A673 (cell line): ENCODE measurements around the gene SSBP2. TPM values are rescaled to one million over a fixed set of nuclear protein-coding genes. Genes with fewer than 3 reads are reported as not detected.

ENCODE experiments used
- BruUV-seq: library from RNA; stranded (reverse); fragments of 400-500 nt; replicated peaks from 2 replicates; lab custom pipeline; 2021; lab: Mats Ljungman, UMichigan
- CTCF ChIA-PET: fragments of 300-600 bp; sonication (Branson Sonifier 250); formaldehyde crosslinking; loops from one replicate; lab custom pipeline; 2022; ENCODE audit warnings: antibody characterized with exemption; lab: Charles Lee
- POLR2A ChIA-PET: fragments of 300-600 bp; sonication (Branson Sonifier 250); formaldehyde crosslinking; loops from one replicate; lab custom pipeline; 2022; ENCODE audit warnings: antibody characterized with exemption; ENCODE audit not compliant: low non-redundant PET; lab: Charles Lee
- DNase-seq: peaks from one replicate; pipeline ENCODE4 v3.0.0-alpha.2; 2015; ENCODE audit warnings: low spot score
- H3K27ac ChIP-seq: fragments of 200-600 bp; sonication (generic); 2 replicates; pipeline ENCODE4 v1.5.1; 2016; ENCODE audit warnings: mixed run types, low read depth, mild to moderate bottlenecking, mixed read lengths, antibody characterized with exemption, low read length; ENCODE audit not compliant: poor library complexity, severe bottlenecking
- H3K27me3 ChIP-seq: fragments of 200-600 bp; sonication (generic); replicated peaks from 2 replicates; pipeline ENCODE4 v1.6.1; 2017; ENCODE audit warnings: mixed run types, low read depth, mild to moderate bottlenecking, mixed read lengths, antibody characterized with exemption, low read length; ENCODE audit not compliant: insufficient read depth, poor library complexity
- H3K36me3 ChIP-seq: fragments of 200-600 bp; sonication (generic); 2 replicates; pipeline ENCODE4 v1.6.1; 2016; ENCODE audit warnings: mixed run types, mild to moderate bottlenecking, mixed read lengths, antibody characterized with exemption, low read length; ENCODE audit not compliant: insufficient read depth, poor library complexity, severe bottlenecking
- H3K4me1 ChIP-seq: fragments of 200-600 bp; sonication (generic); 2 replicates; pipeline ENCODE4 v1.6.1; 2017; ENCODE audit warnings: mixed run types, mild to moderate bottlenecking, mixed read lengths, antibody characterized with exemption, low read length; ENCODE audit not compliant: insufficient read depth, poor library complexity, severe bottlenecking
- H3K4me3 ChIP-seq: fragments of 200-600 bp; sonication (generic); 2 replicates; pipeline ENCODE4 v1.5.1; 2016; ENCODE audit warnings: low read depth, mixed run types, mild to moderate bottlenecking, mixed read lengths, low read length; ENCODE audit not compliant: poor library complexity, severe bottlenecking
- H3K9me3 ChIP-seq: fragments of 200-600 bp; sonication (generic); 2 replicates; pipeline ENCODE4 v1.6.1; 2016; ENCODE audit warnings: mixed run types, low read depth, mild to moderate bottlenecking, mixed read lengths, antibody characterized with exemption, low read length; ENCODE audit not compliant: poor library complexity, severe bottlenecking
- EZH2 ChIP-seq: fragments of 200-600 bp; sonication (generic); IDR thresholded peaks from 2 replicates; pipeline ENCODE4 v1.6.1; 2017; ENCODE audit warnings: borderline replicate concordance, low read depth, mild to moderate bottlenecking, mixed read lengths, antibody characterized with exemption, low read length; ENCODE audit not compliant: poor library complexity, severe bottlenecking
- intact Hi-C: fragments of 100-400 bp; cut with micrococcal nuclease; formaldehyde crosslinking; loops from one replicate; pipeline ENCODE4 v1.10.0; 2022; ENCODE audit not compliant: unreplicated experiment
- total RNA-seq: library from RNA; stranded (reverse); gene quantifications from 2 replicates; pipeline ENCODE4 v1.2.3, GENCODE V29; 2021
- TF ChIP-seq, protein P1 (sequence below): fragments of 300-800, 200-600 bp; sonication (generic); conservative IDR thresholded peaks from 2 replicates; pipeline ENCODE4 v1.5.1; 2017; ENCODE audit warnings: low read depth, mild to moderate bottlenecking, antibody characterized with exemption, low read length, moderate library complexity, mixed read lengths

SSBP2 gene
- total RNA-seq, 1 experiment from 2014 or later, result 42.8 TPM

DNA sequence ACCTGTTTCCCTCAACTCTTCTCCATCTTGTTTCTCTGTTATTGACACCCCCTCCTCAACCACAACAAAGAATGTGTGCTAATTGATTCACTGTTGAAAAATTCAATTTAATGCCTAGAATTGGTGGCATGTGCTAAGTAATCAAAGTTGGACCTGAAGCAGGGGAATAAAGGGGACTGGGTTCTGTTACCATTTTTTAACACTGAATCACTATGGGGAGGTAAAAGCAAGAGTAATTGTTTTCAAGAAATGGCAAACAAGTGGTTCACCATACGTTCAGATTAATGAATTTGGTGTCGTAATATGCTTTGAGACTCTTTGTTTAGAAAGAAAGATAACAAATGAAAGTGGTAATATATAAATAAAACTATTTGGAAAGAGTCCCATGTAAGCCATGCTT, 17.0 kb upstream of the SSBP2 start:
- no TSS peak for BruUV-seq
- Histone ChIP-seq H3K9me3 (no peaks in the 10 kb centered on the region), H3K27me3 (no peaks in the 10 kb centered on the region), H3K36me3 (no peaks in the 10 kb centered on the region), H3K27ac (no peak overlapping the region), H3K4me1 (no peaks in the 10 kb centered on the region), H3K4me3 (no peak overlapping the region)
- no peak for TF ChIP-seq EZH2
- TF ChIP-seq, protein P1, sequence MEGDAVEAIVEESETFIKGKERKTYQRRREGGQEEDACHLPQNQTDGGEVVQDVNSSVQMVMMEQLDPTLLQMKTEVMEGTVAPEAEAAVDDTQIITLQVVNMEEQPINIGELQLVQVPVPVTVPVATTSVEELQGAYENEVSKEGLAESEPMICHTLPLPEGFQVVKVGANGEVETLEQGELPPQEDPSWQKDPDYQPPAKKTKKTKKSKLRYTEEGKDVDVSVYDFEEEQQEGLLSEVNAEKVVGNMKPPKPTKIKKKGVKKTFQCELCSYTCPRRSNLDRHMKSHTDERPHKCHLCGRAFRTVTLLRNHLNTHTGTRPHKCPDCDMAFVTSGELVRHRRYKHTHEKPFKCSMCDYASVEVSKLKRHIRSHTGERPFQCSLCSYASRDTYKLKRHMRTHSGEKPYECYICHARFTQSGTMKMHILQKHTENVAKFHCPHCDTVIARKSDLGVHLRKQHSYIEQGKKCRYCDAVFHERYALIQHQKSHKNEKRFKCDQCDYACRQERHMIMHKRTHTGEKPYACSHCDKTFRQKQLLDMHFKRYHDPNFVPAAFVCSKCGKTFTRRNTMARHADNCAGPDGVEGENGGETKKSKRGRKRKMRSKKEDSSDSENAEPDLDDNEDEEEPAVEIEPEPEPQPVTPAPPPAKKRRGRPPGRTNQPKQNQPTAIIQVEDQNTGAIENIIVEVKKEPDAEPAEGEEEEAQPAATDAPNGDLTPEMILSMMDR, result no peak
- intact Hi-C loops, result no loop called here
- ChIA-PET CTCF (no interaction called here), POLR2A (no interaction called here)
- DNase-seq, result no peak

DNA sequence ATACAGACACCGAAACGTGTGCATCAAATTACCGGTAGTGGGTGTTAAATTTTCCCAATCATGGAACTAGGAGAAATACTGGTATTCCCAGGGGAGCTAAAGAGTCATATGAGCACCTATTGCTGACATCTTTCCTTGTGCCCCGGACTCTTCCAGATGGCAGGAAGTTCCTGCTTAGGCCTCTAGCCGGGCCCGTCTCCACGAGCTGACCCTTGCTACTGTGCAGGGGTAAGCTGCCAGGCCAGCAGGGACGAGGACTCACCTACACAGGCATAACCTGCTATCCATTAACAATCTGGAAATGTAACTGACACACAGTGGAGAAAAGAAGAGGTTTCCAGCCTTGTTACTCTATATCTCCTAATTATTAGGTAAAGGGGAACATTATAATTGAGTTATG, 16.2 kb upstream of the SSBP2 start:
- H3K9me3 ChIP-seq, result no peaks in the 10 kb centered on the region
- H3K36me3 ChIP-seq, result no peaks in the 10 kb centered on the region
- no peaks in the 10 kb centered on the region for H3K4me1 ChIP-seq
- intact Hi-C loops, result no loop called here
- H3K27ac ChIP-seq, result no peak overlapping the region
- ChIA-PET POLR2A (no interaction called here), CTCF (no interaction called here)
- H3K4me3 ChIP-seq, result no peak overlapping the region
- no peaks in the 10 kb centered on the region for H3K27me3 ChIP-seq
- no peak for DNase-seq
- TF ChIP-seq EZH2, result no peak
- TF ChIP-seq, protein P1, result no peak
- BruUV-seq, result no TSS peak

DNA sequence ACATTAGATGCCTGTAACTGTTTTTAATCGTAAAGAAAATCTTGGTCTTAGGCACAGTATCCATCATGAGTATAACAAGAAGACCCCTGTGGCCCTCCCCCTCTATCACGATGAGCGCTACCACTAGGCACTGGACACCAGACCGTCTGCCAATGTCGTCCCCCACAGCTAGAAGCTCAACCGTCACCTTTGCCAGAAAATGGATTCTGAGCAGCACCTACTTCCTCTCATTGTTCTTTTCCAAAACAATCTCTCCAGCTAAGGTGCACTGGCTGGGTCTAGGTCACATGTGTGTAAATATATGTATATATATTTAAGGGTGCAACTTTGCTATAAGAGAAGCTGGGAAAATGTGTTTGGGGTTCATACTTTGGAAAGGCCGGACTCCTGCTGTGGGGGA, 15.7 kb upstream of the SSBP2 start:
- BruUV-seq, result no TSS peak
- CTCF ChIA-PET, result no interaction called here
- POLR2A ChIA-PET, result interaction anchor here (0.6 kb wide), 2 partner anchors 10 to 19 kb away, joined by 3 to 4 read pairs; no protein-coding TSS in a partner anchor

More for the DNA sequence above, 15.7 kb upstream of the SSBP2 start:
- no peak for DNase-seq
- Histone ChIP-seq H3K36me3 (no peaks in the 10 kb centered on the region), H3K9me3 (no peaks in the 10 kb centered on the region), H3K4me3 (no peak overlapping the region), H3K27ac (no peak overlapping the region), H3K4me1 (peaks cover under 1% of the 10 kb centered on the region), H3K27me3 (no peaks in the 10 kb centered on the region)
- no peak for TF ChIP-seq EZH2
- TF ChIP-seq, protein P1, result no peak
- intact Hi-C loops, result no loop called here
